Measurements from ENCODE around the gene BTBD6. TPM values are rescaled to one million over a fixed set of nuclear protein-coding genes. Genes with fewer than 3 reads are reported as not detected.
A peak's percentile ranks its signal among the peaks of the same experiment; 100 is the strongest.

Gene BTBD6
- total and polyA plus RNA-seq, 8 donors, result 32.7 to 52.6 (median 41.2) TPM

- Histone ChIP-seq H3K27me3 (peaks cover 20 to 66% of the 10 kb centered on the region in 2 donors), H3K27ac (no peak overlapping the region), H3K4me1 (peaks cover 27 to 71% of the 10 kb centered on the region in 2 donors), H3K9me3 (no peaks in the 10 kb centered on the region), H3K4me3 (no peak overlapping the region), H3K36me3 (no peaks in the 10 kb centered on the region)
- TF ChIP-seq CTCF (IDR thresholded peaks at IDR 0.05), result no peak
- intact Hi-C loops (cut with DNase I), result loop anchor here in 1 of 2 donors (5.0 kb wide), 2 partner anchors 82 to 152 kb away; no protein-coding TSS in a partner anchor
- ATAC-seq (no peak), DNase-seq (no peak)
These were observed 47.7 kb upstream of the BTBD6 start for GRCh38 chr14:105200641-105201040.

DNA sequence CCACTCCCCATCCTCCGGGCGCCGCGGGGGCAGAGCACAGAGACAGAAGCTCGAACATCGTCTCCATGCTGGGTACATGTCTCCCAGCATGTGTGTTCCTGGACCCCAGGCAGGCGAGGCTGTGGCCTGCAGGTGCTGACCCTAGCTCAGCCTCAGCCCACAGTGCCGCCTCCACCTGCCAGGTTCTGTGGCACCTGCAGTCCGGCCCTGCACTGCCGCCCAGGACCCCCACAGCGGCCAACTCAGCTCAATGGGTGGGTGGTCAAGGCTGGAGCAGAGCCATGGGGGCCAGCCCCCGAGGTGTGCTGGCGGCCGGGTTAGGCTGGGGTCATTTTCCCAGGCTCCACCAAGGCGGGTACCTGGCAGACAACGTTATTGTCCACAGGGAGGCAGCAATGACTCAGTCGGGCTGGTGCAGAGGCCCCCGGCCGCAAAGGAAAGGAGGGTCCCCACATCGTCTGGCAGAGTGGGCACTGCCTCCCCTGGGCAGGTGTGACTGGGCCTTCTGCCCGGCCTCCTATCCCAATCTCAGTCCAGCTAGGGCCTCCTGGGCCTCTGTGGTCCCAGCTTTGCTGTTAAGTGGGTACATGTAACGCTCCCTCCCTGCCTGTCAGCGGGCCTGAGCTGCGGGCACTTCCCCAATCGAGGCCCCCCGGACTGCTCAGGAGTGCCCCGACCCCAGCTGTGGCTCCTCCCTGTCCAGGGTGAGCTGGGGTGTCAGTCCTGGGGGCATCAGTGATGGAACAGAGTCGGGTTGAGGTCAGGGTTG is 47.0 kb upstream of the BTBD6 start:
- Histone ChIP-seq H3K27me3 (peaks cover 13 to 59% of the 10 kb centered on the region in 2 donors), H3K27ac (peak overlapping the region in 1 of 2 donors; percentile 58), H3K36me3 (no peaks in the 10 kb centered on the region), H3K4me3 (no peak overlapping the region), H3K9me3 (no peaks in the 10 kb centered on the region), H3K4me1 (peaks cover 25 to 64% of the 10 kb centered on the region in 2 donors)
- ATAC-seq, result no peak
- no peak for DNase-seq
- intact Hi-C loops (cut with DNase I), result loop anchor here in 1 of 2 donors (5.0 kb wide), 2 partner anchors 81 to 151 kb away; no protein-coding TSS in a partner anchor
- TF ChIP-seq CTCF (IDR thresholded peaks at IDR 0.05), result no peak

DNA sequence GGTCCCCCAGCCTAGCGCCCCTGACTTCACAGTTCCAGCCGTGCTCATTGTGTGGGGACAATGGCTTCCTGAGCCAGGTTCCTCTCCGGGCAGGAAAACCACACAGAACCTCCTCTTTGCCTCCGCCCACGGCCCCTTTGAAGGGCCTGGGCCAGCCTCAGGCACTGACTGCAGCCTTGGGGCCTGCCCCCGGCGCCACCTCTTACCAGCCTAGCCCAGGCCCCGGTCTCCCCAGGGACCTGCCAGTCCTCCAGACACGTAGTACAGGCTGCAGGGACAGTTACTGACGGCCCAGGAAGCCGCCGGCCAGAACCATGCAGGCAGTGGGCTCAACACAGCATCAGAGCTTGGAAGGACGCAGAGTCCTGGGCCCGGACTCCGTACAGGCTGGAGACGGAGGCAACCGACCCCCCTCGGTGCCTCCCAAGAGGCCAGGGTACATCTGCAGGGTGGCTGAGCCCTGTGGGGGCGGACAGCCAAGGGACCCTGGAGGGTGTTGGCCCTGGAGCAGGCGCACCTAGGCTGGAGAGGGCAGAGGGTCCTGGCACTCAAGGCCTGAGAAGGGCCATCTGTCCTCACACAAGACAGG is 46.3 kb upstream of the BTBD6 start:
- Histone ChIP-seq H3K4me3 (no peak overlapping the region), H3K27ac (peak overlapping the region in 1 of 2 donors; percentile 58), H3K4me1 (peaks cover 18 to 57% of the 10 kb centered on the region in 2 donors), H3K36me3 (no peaks in the 10 kb centered on the region), H3K9me3 (no peaks in the 10 kb centered on the region), H3K27me3 (peaks cover 6 to 52% of the 10 kb centered on the region in 2 donors)
- no peak for TF ChIP-seq CTCF (IDR thresholded peaks at IDR 0.05)
- intact Hi-C loops (cut with DNase I), result loop anchor here in 1 of 2 donors (5.0 kb wide), 2 partner anchors 80 to 150 kb away; no protein-coding TSS in a partner anchor
- no peak for ATAC-seq
- no peak for DNase-seq

DNA sequence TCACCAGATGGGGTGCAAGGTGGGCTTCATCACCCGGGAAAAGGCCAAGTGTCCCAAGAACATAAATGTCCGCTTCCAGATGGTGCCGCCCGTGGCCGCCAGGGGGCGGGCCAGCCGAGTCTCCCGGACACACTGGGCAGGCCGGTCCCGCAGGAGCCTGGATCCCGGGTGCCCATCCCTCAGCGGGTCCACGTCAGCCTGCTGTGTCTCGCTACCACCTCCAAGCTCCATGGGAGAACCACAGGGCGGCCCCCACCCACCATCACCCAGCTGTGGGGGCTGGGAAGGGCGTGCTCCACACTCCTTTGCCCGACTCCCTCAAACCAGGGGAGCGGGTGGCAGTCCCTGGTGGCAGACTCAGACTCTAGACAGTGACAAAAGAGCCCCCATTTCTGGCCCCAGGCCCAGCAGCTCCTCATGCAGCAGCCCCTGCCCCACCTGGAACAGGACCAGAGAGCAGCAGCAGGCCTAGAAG is 45.2 kb upstream of the BTBD6 start:
- Histone ChIP-seq H3K27ac (no peak overlapping the region), H3K9me3 (no peaks in the 10 kb centered on the region), H3K4me3 (no peak overlapping the region), H3K4me1 (peaks cover 15 to 46% of the 10 kb centered on the region in 2 donors), H3K27me3 (peaks cover 0 to 41% of the 10 kb centered on the region in 2 donors), H3K36me3 (no peaks in the 10 kb centered on the region)
- DNase-seq (peak; percentile 65 to 95 (median 73)), ATAC-seq (peak; percentile 64)
- peak; percentile 90 to 97 for TF ChIP-seq CTCF (IDR thresholded peaks at IDR 0.05)
- intact Hi-C loops (cut with DNase I), result loop anchor here in 1 of 2 donors (5.0 kb wide), 2 partner anchors 79 to 149 kb away; no protein-coding TSS in a partner anchor

DNA sequence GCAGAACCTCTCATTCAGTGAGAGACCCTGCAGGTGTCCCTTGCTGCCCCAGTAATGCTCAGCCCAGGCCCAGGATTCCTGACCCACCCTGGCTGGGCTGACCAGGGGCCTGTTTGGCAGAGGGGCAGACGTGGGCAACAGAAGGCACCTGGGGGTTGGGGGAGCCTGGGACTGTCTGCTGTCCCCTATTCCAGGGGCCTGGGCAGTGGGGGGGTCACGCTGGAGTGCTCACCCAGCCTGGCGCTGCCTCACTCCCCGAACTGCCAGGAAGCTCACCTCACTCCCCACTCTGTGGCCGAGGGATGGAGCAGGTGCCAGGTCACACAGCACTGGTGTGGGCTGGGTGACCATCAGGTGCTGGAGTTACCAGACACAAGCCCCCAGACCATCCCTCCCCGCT is 44.6 kb upstream of the BTBD6 start:
- ATAC-seq (no peak), DNase-seq (no peak)
- no peaks in the 10 kb centered on the region for H3K36me3 ChIP-seq
- no peaks in the 10 kb centered on the region for H3K9me3 ChIP-seq
- no peak for TF ChIP-seq CTCF (IDR thresholded peaks at IDR 0.05)
- peaks cover 15 to 40% of the 10 kb centered on the region in 2 donors for H3K4me1 ChIP-seq
- H3K4me3 ChIP-seq, result no peak overlapping the region
- intact Hi-C loops (cut with DNase I), result loop anchor here in 1 of 2 donors (5.0 kb wide), 2 partner anchors 79 to 149 kb away; no protein-coding TSS in a partner anchor
- H3K27ac ChIP-seq, result no peak overlapping the region
- H3K27me3 ChIP-seq, result peaks cover 0 to 35% of the 10 kb centered on the region in 2 donors

Data from left lung (tissue), 10 donors.